Aorta (tissue), 5 donors: ENCODE data around the gene FTO. TPM values are rescaled to one million over a fixed set of nuclear protein-coding genes. Genes with fewer than 3 reads are reported as not detected.

Source experiments
- ATAC-seq: fragments of 200-7000 bp; cut with Tn5 transposase; one replicate; pipeline ENCODE4 v1.9.1; 2022; ENCODE audit warnings: moderate library complexity; ENCODE audit not compliant: low FRiP score
- DNase-seq, 2 donors: peaks; one replicate each; pipeline ENCODE4 v3.0.0-alpha.2; 2020
- H3K27ac ChIP-seq, 2 donors: one replicate each; pipeline ENCODE4 v1.5.1; 2013; ENCODE audit warnings: low read length in 2 of 2, mild to moderate bottlenecking in 2 of 2, moderate library complexity in 2 of 2, control low read depth in 1 of 2, inconsistent platforms in 1 of 2, low read depth in 1 of 2
- H3K27me3 ChIP-seq, 2 donors: one replicate each; pipeline ENCODE4 v1.6.1; 2013; ENCODE audit warnings: control low read depth in 1 of 2, low read length in 1 of 2, mild to moderate bottlenecking in 1 of 2, moderate library complexity in 1 of 2; ENCODE audit not compliant: insufficient read depth in 2 of 2, control insufficient read depth in 1 of 2
- H3K36me3 ChIP-seq, 2 donors: one replicate each; pipeline ENCODE4 v1.6.1; 2013; ENCODE audit warnings: control low read depth in 1 of 2, low read length in 1 of 2, mild to moderate bottlenecking in 1 of 2; ENCODE audit not compliant: insufficient read depth in 2 of 2, control insufficient read depth in 1 of 2
- H3K4me1 ChIP-seq, 2 donors: one replicate each; pipeline ENCODE4 v1.6.1; 2013; ENCODE audit warnings: low read length in 2 of 2, control low read depth in 1 of 2, mild to moderate bottlenecking in 1 of 2, moderate library complexity in 1 of 2; ENCODE audit not compliant: insufficient read depth in 2 of 2, control insufficient read depth in 1 of 2
- H3K4me3 ChIP-seq, 2 donors: one replicate each; pipeline ENCODE4 v1.5.1; 2013; ENCODE audit warnings: low read length in 2 of 2, control low read depth in 1 of 2, mild to moderate bottlenecking in 1 of 2
- H3K9me3 ChIP-seq: one replicate; pipeline ENCODE4 v1.6.1; 2013; ENCODE audit warnings: mild to moderate bottlenecking, low read length; ENCODE audit not compliant: control insufficient read depth
- WGBS, 2 donors: extraction: QIAGEN DNeasy Blood & Tissue Kit; methylation state at CpG; one replicate each; pipeline ENCODE4 v1.1.7; 2013; 5-methylcytosine and 5-hydroxymethylcytosine counted together
- intact Hi-C, 2 donors: fragments of 100-400 bp; cut with DNase I; formaldehyde crosslinking; loops; one replicate each; pipeline versions ENCODE4 v1.14.2 to v1.15.0; 2022
- polyA plus RNA-seq, 2 donors: library from polyadenylated mRNA; stranded (reverse); fragments of 200-250 nt; gene quantifications; one replicate each; pipeline ENCODE4 v1.2.3, GENCODE V29; 2013
- total RNA-seq, 2 donors: library from RNA; stranded (reverse); fragmentation: NEBNext Ultra II Directional; extraction: Animal tissue kit (Norgen Biotek cat#: 25700); gene quantifications; one replicate each; pipeline ENCODE4 v1.2.1, GENCODE V29; 2021
- donor health status: healthy with polysubstance abuse.
- donor health status: Bipolar disorder and iron deficiency.
- donor health status: DM: no; HTN: no; CAD: no.
- donor health status: DM: no; HTN: no; CAD: no.
- donor health status: DM: yes; HTN: yes; CAD: no.

The FTO gene
- total and polyA plus RNA-seq, 4 donors = 17.9 to 97.7 (median 55.6) TPM

DNA sequence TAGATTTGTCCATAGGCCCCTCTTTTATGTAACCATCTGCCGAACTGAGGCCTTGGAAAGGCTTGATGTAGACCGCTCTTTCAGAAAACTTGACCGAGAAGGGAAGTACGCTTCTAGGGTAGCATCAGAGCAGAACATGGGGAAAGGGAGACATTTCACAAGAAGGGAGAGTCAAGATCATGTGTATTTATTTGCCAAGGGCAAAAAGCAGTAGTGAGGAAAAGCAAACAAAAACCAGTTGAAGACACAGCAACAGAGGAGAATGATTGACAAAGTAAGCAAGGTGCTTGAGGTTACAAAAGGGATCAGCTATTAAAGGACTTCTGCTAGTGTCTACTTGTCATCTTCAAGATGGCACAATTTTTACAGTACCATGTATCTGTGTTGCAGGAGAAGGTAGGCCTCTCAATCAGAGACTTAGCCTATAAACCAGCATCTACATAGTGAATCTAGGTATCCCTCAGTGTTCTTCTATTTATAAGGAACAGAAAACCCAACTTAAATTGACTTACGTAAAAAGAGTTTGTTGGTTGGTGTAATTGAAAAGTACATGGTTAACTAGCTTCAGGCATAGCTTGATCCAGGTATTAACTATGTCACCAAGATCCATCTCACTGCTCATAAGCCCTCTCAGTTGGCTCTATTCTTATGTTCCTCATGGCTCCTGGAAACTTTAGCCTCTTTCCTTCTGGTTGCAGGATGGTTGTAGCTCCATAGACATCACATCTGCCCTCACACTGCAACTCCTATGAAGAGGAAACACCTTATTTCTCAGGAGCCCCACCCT, 294.3 kb downstream of the FTO start:
- ATAC-seq = no peak
- no peak for DNase-seq
- intact Hi-C loops = no loop called here
- no peak overlapping the region for H3K4me3 ChIP-seq
- H3K4me1 ChIP-seq = peaks cover 0 to 5% of the 10 kb centered on the region in 2 donors
- H3K36me3 ChIP-seq = no peaks in the 10 kb centered on the region
- WGBS, 2 donors = 97 to 98% methylated on average over 5 of the region's 5 CpGs
- no peaks in the 10 kb centered on the region for H3K27me3 ChIP-seq
- H3K27ac ChIP-seq = no peak overlapping the region
- no peaks in the 10 kb centered on the region for H3K9me3 ChIP-seq

- no peaks in the 10 kb centered on the region for H3K36me3 ChIP-seq
- intact Hi-C loops = no loop called here
- peaks cover 0 to 5% of the 10 kb centered on the region in 2 donors for H3K4me1 ChIP-seq
- 83 to 88% methylated on average over 5 of the region's 5 CpGs for WGBS, 2 donors
- H3K9me3 ChIP-seq = no peaks in the 10 kb centered on the region
- DNase-seq = no peak
- H3K27me3 ChIP-seq = no peaks in the 10 kb centered on the region
- no peak for ATAC-seq
- H3K4me3 ChIP-seq = no peak overlapping the region
- H3K27ac ChIP-seq = no peak overlapping the region
Observed at GRCh38 chr16:53998966-53999522, 295.1 kb downstream of the FTO start.

DNA sequence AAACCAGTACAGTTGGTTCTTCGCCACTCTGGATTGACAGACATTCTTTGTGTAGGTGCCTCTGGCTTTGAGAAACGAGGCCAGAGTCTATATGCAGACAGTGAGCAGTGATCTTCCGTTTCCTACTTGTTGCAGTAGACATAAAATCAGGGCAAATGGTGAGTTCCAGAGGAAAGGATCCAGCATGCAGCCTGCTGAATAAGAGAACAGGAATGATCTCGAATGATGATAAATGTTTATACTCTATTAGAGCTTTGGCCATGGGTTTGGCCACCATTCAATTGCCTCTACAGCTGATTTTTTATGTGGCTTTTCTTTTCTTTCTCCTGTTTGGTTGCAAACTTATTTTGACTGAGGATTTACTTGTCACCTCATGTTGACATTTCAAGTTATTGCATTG, 295.9 kb downstream of the FTO start:
- no peak for DNase-seq
- WGBS, 2 donors = 54 to 64% methylated on average over 4 of the region's 4 CpGs
- Histone ChIP-seq H3K4me1 (peaks cover 0 to 5% of the 10 kb centered on the region in 2 donors), H3K36me3 (no peaks in the 10 kb centered on the region), H3K4me3 (no peak overlapping the region), H3K27me3 (no peaks in the 10 kb centered on the region), H3K9me3 (no peaks in the 10 kb centered on the region), H3K27ac (no peak overlapping the region)
- no peak for ATAC-seq
- intact Hi-C loops = no loop called here

DNA sequence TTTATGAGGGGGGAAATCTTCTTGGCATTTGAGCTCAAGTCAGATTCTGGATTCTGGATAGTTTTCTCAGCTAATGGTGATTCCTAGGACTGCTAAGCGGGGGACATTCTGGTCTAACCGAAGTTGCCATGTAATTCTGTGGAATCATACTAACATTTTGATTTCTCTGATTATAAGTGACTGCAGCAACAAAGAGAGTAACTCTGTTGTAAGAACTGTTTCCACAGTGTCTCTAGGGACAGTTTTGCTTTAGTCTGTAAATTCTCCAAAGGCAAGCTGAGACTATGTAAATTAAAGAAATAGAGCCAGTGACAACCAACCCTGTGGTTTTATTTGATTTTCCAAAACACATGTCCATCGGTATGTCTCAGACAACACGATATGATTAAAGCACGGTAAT, 296.4 kb downstream of the FTO start:
- DNase-seq = no peak
- Histone ChIP-seq H3K4me1 (peaks cover 0 to 5% of the 10 kb centered on the region in 2 donors), H3K36me3 (no peaks in the 10 kb centered on the region), H3K9me3 (no peaks in the 10 kb centered on the region), H3K4me3 (no peak overlapping the region), H3K27ac (no peak overlapping the region), H3K27me3 (no peaks in the 10 kb centered on the region)
- no peak for ATAC-seq
- intact Hi-C loops = no loop called here
- WGBS, 2 donors = 27 to 46% methylated on average over 5 of the region's 5 CpGs

- DNase-seq (no peak), ATAC-seq (no peak)
- 93 to 96% methylated on average over 4 of the region's 4 CpGs for WGBS, 2 donors
- Histone ChIP-seq H3K4me3 (no peak overlapping the region), H3K27me3 (no peaks in the 10 kb centered on the region), H3K27ac (no peak overlapping the region), H3K4me1 (no peaks in the 10 kb centered on the region), H3K9me3 (no peaks in the 10 kb centered on the region), H3K36me3 (peaks cover 0 to 3% of the 10 kb centered on the region in 2 donors)
- intact Hi-C loops = no loop called here
Observed at GRCh38 chr16:54006693-54007092, 302.7 kb downstream of the FTO start.

- WGBS, 2 donors = 83 to 84% methylated on average over 2 of the region's 2 CpGs
- ATAC-seq (no peak), DNase-seq (no peak)
- intact Hi-C loops = no loop called here
- H3K4me3 ChIP-seq = no peak overlapping the region
- peaks cover 1 to 3% of the 10 kb centered on the region in 2 donors for H3K36me3 ChIP-seq
- H3K27ac ChIP-seq = no peak overlapping the region
- H3K4me1 ChIP-seq = no peaks in the 10 kb centered on the region
- no peaks in the 10 kb centered on the region for H3K27me3 ChIP-seq
- H3K9me3 ChIP-seq = no peaks in the 10 kb centered on the region
Observed at GRCh38 chr16:54007504-54007903, 303.5 kb downstream of the FTO start.

DNA sequence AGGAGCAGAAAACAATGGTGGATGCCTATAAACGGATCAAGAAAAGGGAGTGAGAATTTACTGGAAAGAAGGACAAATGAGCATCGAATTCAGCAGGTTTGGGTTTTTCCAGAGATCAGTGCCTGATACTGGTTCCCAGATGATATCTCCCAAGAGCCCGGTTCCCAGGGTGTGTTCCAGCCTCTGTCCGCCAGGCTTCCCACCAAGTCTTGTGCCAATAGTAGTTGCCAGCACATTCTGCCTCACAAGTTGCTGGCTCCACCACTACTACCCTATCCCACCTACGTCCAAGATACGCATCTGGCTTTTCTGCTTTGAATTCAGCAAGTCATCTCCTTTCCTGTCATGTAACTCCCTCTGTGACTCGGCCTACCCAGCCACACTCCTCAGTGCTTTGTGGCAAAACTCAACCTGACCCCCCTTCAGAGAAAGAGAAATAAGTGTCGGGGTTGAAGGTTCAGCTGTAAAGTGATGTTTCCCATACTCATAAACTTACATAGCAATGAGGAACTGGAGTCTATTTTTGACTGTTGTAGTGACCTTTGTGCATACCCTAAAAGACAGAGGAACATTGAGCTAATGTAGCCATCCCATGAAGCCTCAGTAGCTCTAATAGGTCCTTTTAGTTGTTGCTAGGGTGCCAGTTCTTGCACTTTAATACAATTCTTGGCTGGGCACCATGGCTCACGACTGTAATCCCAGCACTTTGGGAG, 305.7 kb downstream of the FTO start:
- H3K27me3 ChIP-seq = no peaks in the 10 kb centered on the region
- H3K4me3 ChIP-seq = no peak overlapping the region
- no peaks in the 10 kb centered on the region for H3K9me3 ChIP-seq
- intact Hi-C loops = no loop called here
- DNase-seq = no peak
- 89 to 92% methylated on average over 9 of the region's 9 CpGs for WGBS, 2 donors
- ATAC-seq = no peak
- H3K4me1 ChIP-seq = no peaks in the 10 kb centered on the region
- H3K36me3 ChIP-seq = peaks cover 1 to 3% of the 10 kb centered on the region in 2 donors
- no peak overlapping the region for H3K27ac ChIP-seq

GRCh38 chr16:54015147-54015546, 311.2 kb downstream of the FTO start:
- peaks cover 0 to 3% of the 10 kb centered on the region in 2 donors for H3K36me3 ChIP-seq
- H3K27ac ChIP-seq = no peak overlapping the region
- no peaks in the 10 kb centered on the region for H3K9me3 ChIP-seq
- intact Hi-C loops = no loop called here
- 70 to 97% methylated on average over 2 of the region's 2 CpGs for WGBS, 2 donors
- H3K4me3 ChIP-seq = no peak overlapping the region
- no peaks in the 10 kb centered on the region for H3K27me3 ChIP-seq
- no peaks in the 10 kb centered on the region for H3K4me1 ChIP-seq
- no peak for ATAC-seq
- no peak for DNase-seq
